GM18951 (cell line): ENCODE results near the gene ACP5.

ENCODE experiments used
- POLR2A ChIP-seq: IDR thresholded peaks from 4 replicates; pipeline ENCODE4 v1.6.1; 2011; ENCODE audit warnings: mild to moderate bottlenecking; ENCODE audit not compliant: insufficient read length, insufficient read depth; ENCODE audit errors: extremely low read depth
- in situ Hi-C: fragments of 300-500 bp; cut with MboI; formaldehyde crosslinking; loops from one replicate; pipeline ENCODE4 v1.12.0; 2022; ENCODE audit warnings: low sequenced_read_pairs, mixed read lengths, inconsistent platforms; ENCODE audit not compliant: unreplicated experiment

Gene ACP5

DNA sequence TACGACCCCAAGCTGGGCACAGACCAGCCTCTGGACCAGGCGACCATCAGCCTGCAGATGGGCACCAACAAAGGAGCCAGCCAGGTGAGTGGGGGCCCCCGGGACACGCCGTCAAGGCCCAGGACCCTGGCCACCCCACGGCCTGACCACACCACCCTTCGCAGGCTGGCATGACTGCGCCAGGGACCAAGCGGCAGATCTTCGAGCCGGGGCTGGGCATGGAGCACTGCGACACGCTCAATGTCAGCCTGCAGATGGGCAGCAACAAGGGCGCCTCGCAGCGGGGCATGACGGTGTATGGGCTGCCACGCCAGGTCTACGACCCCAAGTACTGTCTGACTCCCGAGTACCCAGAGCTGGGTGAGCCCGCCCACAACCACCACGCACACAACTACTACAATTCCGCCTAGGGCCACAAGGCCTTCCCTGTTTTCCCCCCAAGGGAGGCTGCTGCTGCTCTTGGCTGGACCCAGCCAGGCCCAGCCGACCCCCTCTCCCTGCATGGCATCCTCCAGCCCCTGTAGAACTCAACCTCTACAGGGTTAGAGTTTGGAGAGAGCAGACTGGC lies 28.0 kb downstream of the ACP5 start:
- in situ Hi-C loops = no loop called here

GRCh38 chr19:11547929-11548700 lies 29.3 kb downstream of the ACP5 start:
- in situ Hi-C loops = no loop called here
- TF ChIP-seq POLR2A = no peak

More for the DNA sequence above, 28.0 kb downstream of the ACP5 start:
- TF ChIP-seq POLR2A = no peak

DNA sequence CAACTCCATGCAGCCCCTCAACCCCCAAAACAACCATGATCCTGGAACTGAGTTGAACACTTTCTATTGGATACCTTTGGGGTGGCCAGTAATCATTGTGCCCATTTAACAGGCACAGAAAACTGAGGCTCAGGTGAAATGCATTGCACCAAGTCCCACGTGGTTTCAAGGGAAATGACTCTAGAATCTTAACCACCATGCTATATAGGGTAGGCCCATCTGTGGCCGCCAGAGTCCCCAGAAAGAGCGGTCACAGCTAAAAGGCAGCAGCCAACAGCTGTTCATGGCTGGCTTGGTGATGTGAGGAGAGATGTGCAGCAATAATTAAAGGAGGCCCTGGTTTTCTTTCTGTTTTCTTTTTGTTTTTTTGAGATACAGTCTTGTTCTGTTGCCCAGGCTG lies 36.2 kb downstream of the ACP5 start:
- in situ Hi-C loops = no loop called here
- no peak for TF ChIP-seq POLR2A

- TF ChIP-seq POLR2A = no peak
- in situ Hi-C loops = no loop called here
Measured at GRCh38 chr19:11540645-11541044, 36.8 kb downstream of the ACP5 start.

- in situ Hi-C loops = no loop called here
- no peak for TF ChIP-seq POLR2A
Measured at GRCh38 chr19:11539495-11540365, 37.7 kb downstream of the ACP5 start.

DNA sequence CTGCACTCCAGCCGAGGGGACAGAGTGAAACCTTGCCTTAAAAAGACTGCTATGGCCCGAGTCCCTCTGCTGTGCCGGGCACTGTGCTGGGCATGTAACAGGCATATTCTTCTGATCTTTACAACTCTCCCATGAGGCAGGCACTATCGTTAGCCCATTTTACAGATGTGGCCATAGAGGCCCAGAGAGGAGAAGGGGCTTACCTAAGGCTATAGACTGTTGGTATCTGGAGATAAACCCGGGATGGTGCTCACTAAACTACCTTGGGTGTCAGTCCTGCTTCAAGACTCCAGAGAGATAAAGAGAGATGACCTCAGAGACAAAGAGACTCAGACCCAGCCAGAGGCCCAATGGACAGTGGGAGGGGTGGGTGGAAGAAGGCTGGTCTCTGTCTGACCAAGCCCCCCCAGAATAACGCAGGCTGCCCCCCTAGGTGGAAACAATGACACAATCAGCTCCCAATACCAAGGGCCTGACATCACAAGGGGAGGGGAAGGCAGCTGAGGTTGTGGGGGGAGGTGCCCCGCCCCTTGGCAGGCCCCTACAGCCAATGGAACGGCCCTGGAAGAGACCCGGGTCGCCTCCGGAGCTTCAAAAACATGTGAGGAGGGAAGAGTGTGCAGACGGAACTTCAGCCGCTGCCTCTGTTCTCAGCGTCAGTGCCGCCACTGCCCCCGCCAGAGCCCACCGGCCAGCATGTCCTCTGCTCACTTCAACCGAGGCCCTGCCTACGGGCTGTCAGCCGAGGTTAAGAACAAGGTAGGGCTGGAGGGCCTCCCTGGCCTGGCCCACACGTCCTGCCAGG lies 39.0 kb downstream of the ACP5 start, which contains the start of gene CNN1:
TSS of gene CNN1 (plus strand) at position 620 of the 805 bp plus-strand sequence. CDS start at position 697, 77 bp downstream.
- in situ Hi-C loops = no loop called here
- TF ChIP-seq POLR2A = no peak

- no peak for TF ChIP-seq POLR2A
- in situ Hi-C loops = no loop called here
Measured at GRCh38 chr19:11535792-11536595, 41.5 kb downstream of the ACP5 start.

- in situ Hi-C loops = no loop called here
- no peak for TF ChIP-seq POLR2A
Measured at GRCh38 chr19:11534948-11535347, 42.5 kb downstream of the ACP5 start.

GRCh38 chr19:11534538-11534937 lies 42.9 kb downstream of the ACP5 start:
- no peak for TF ChIP-seq POLR2A
- in situ Hi-C loops = no loop called here

GRCh38 chr19:11530432-11530831 lies 47.0 kb downstream of the ACP5 start:
- no peak for TF ChIP-seq POLR2A
- in situ Hi-C loops = no loop called here

DNA sequence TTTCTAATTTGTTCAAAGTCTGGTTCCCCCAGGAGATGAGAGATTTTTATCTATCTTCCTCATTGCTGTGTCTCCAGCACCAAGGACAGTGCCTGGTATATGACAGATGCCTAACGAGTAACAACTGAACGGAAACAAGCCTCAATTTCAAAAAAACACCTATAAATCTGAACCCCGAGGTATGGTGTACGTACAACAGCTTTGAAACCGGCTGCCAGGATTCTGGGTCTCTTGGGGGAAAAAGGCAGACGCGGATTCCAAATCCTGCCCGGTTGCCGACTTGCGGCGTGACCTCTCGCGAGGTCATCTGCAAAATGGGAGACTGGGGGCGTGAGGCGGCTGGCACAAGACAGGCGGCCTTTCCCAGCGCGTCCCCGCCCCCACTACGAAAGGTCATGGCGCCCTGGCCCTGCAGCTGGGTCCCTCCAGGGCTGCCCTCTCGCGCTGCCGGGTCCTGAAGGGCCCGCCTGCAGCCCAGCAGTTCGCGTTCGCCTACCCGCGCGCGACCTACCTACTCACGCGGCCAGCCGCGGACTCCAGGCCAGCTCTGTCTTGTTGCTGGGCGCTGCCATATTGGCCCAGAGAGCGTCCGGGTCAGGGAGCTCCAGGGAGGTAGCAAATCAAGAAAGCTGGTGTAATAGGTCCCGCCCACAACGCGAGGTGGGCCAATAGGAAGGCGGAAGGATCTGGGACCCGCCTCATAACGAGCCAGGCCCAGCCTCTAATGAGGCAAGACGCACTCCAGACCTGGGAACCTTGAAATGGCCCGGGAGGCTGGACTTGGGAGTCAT lies 48.7 kb downstream of the ACP5 start, which contains the start of gene ECSIT:
TSS of gene ECSIT (minus strand) at position 584 of the 791 bp plus-strand sequence. CDS start 9,964 bp downstream, outside the sequence.
- TF ChIP-seq POLR2A = peak; percentile 66
- in situ Hi-C loops = no loop called here
